Measurements from ENCODE around the gene OR8K5.

The OR8K5 gene

GRCh38 chr11:56160217-56160616 lies at the start of gene OR8K5:
OR8K5 (minus strand) TSS chr11:56160317; CDS start chr11:56160317, 0 bp downstream.
- H3K27ac ChIP-seq (ENCODE audit: low read depth in 2 of 2, low read length in 2 of 2) = no peak within 1 kb of the TSS
- H3K4me1 ChIP-seq (ENCODE audit: control insufficient read depth in 2 of 2, insufficient read depth in 2 of 2, low read length in 2 of 2) = no peaks in the 10 kb centered on the region
- no peak within 1 kb of the TSS for H3K4me3 ChIP-seq (ENCODE audit: low read length in 2 of 2)
- no peaks in the 10 kb centered on the region for H3K27me3 ChIP-seq (ENCODE audit: control insufficient read depth in 2 of 2, insufficient read depth in 2 of 2, low read length in 2 of 2)
- no peaks in the 10 kb centered on the region for H3K9me3 ChIP-seq (ENCODE audit: control insufficient read depth in 2 of 2, low read length in 2 of 2)
- H3K36me3 ChIP-seq (ENCODE audit: control insufficient read depth in 2 of 2, insufficient read depth in 2 of 2, low read length in 2 of 2) = no peaks in the 10 kb centered on the region
- H3K9ac ChIP-seq (ENCODE audit: low read depth in 1 of 2, low read length in 2 of 2) = no peak within 1 kb of the TSS

GRCh38 chr11:56207790-56208189 lies 47.7 kb upstream of the OR8K5 start:
- Histone ChIP-seq H3K9me3 (ENCODE audit: control insufficient read depth in 2 of 2, low read length in 2 of 2) (no peaks in the 10 kb centered on the region), H3K4me1 (ENCODE audit: control insufficient read depth in 2 of 2, insufficient read depth in 2 of 2, low read length in 2 of 2) (no peaks in the 10 kb centered on the region), H3K27ac (ENCODE audit: low read depth in 2 of 2, low read length in 2 of 2) (no peak overlapping the region), H3K36me3 (ENCODE audit: control insufficient read depth in 2 of 2, insufficient read depth in 2 of 2, low read length in 2 of 2) (no peaks in the 10 kb centered on the region), H3K27me3 (ENCODE audit: control insufficient read depth in 2 of 2, insufficient read depth in 2 of 2, low read length in 2 of 2) (no peaks in the 10 kb centered on the region), H3K9ac (ENCODE audit: low read depth in 1 of 2, low read length in 2 of 2) (no peak overlapping the region), H3K4me3 (ENCODE audit: low read length in 2 of 2) (no peak overlapping the region)

GRCh38 chr11:56197367-56197766 lies 37.2 kb upstream of the OR8K5 start:
- Histone ChIP-seq H3K4me1 (ENCODE audit: control insufficient read depth in 2 of 2, insufficient read depth in 2 of 2, low read length in 2 of 2) (no peaks in the 10 kb centered on the region), H3K9ac (ENCODE audit: low read depth in 1 of 2, low read length in 2 of 2) (no peak overlapping the region)

GRCh38 chr11:56196705-56197104 lies 36.6 kb upstream of the OR8K5 start:
- Histone ChIP-seq H3K27me3 (ENCODE audit: control insufficient read depth in 2 of 2, insufficient read depth in 2 of 2, low read length in 2 of 2) (no peaks in the 10 kb centered on the region), H3K27ac (ENCODE audit: low read depth in 2 of 2, low read length in 2 of 2) (no peak overlapping the region), H3K36me3 (ENCODE audit: control insufficient read depth in 2 of 2, insufficient read depth in 2 of 2, low read length in 2 of 2) (no peaks in the 10 kb centered on the region), H3K4me3 (ENCODE audit: low read length in 2 of 2) (no peak overlapping the region), H3K9ac (ENCODE audit: low read depth in 1 of 2, low read length in 2 of 2) (no peak overlapping the region), H3K9me3 (ENCODE audit: control insufficient read depth in 2 of 2, low read length in 2 of 2) (no peaks in the 10 kb centered on the region), H3K4me1 (ENCODE audit: control insufficient read depth in 2 of 2, insufficient read depth in 2 of 2, low read length in 2 of 2) (no peaks in the 10 kb centered on the region)

More at GRCh38 chr11:56197367-56197766, 37.2 kb upstream of the OR8K5 start:
- H3K27ac ChIP-seq (ENCODE audit: low read depth in 2 of 2, low read length in 2 of 2) = no peak overlapping the region
- no peaks in the 10 kb centered on the region for H3K36me3 ChIP-seq (ENCODE audit: control insufficient read depth in 2 of 2, insufficient read depth in 2 of 2, low read length in 2 of 2)
- no peaks in the 10 kb centered on the region for H3K27me3 ChIP-seq (ENCODE audit: control insufficient read depth in 2 of 2, insufficient read depth in 2 of 2, low read length in 2 of 2)
- no peaks in the 10 kb centered on the region for H3K9me3 ChIP-seq (ENCODE audit: control insufficient read depth in 2 of 2, low read length in 2 of 2)
- H3K4me3 ChIP-seq (ENCODE audit: low read length in 2 of 2) = no peak overlapping the region

GRCh38 chr11:56188602-56189001 lies 28.5 kb upstream of the OR8K5 start:
- H3K4me3 ChIP-seq (ENCODE audit: low read length in 2 of 2) = no peak overlapping the region
- H3K27me3 ChIP-seq (ENCODE audit: control insufficient read depth in 2 of 2, insufficient read depth in 2 of 2, low read length in 2 of 2) = no peaks in the 10 kb centered on the region
- H3K9me3 ChIP-seq (ENCODE audit: control insufficient read depth in 2 of 2, low read length in 2 of 2) = no peaks in the 10 kb centered on the region
- H3K36me3 ChIP-seq (ENCODE audit: control insufficient read depth in 2 of 2, insufficient read depth in 2 of 2, low read length in 2 of 2) = no peaks in the 10 kb centered on the region
- H3K4me1 ChIP-seq (ENCODE audit: control insufficient read depth in 2 of 2, insufficient read depth in 2 of 2, low read length in 2 of 2) = no peaks in the 10 kb centered on the region
- no peak overlapping the region for H3K27ac ChIP-seq (ENCODE audit: low read depth in 2 of 2, low read length in 2 of 2)
- H3K9ac ChIP-seq (ENCODE audit: low read depth in 1 of 2, low read length in 2 of 2) = no peak overlapping the region

GRCh38 chr11:56183459-56183858 lies 23.3 kb upstream of the OR8K5 start:
- no peaks in the 10 kb centered on the region for H3K4me1 ChIP-seq (ENCODE audit: control insufficient read depth in 2 of 2, insufficient read depth in 2 of 2, low read length in 2 of 2)
- H3K4me3 ChIP-seq (ENCODE audit: low read length in 2 of 2) = no peak overlapping the region
- no peak overlapping the region for H3K27ac ChIP-seq (ENCODE audit: low read depth in 2 of 2, low read length in 2 of 2)
- no peak overlapping the region for H3K9ac ChIP-seq (ENCODE audit: low read depth in 1 of 2, low read length in 2 of 2)
- H3K9me3 ChIP-seq (ENCODE audit: control insufficient read depth in 2 of 2, low read length in 2 of 2) = peaks cover 2 to 3% of the 10 kb centered on the region in 2 donors
- no peaks in the 10 kb centered on the region for H3K36me3 ChIP-seq (ENCODE audit: control insufficient read depth in 2 of 2, insufficient read depth in 2 of 2, low read length in 2 of 2)
- H3K27me3 ChIP-seq (ENCODE audit: control insufficient read depth in 2 of 2, insufficient read depth in 2 of 2, low read length in 2 of 2) = no peaks in the 10 kb centered on the region

GRCh38 chr11:56176318-56176717 lies 16.2 kb upstream of the OR8K5 start, which contains the start of gene OR5J2:
OR5J2 (plus strand) TSS chr11:56176618; CDS start chr11:56176618, 0 bp downstream.
- H3K9ac ChIP-seq (ENCODE audit: low read depth in 1 of 2, low read length in 2 of 2) = no peak within 1 kb of the TSS
- H3K27ac ChIP-seq (ENCODE audit: low read depth in 2 of 2, low read length in 2 of 2) = no peak within 1 kb of the TSS
- no peaks in the 10 kb centered on the region for H3K27me3 ChIP-seq (ENCODE audit: control insufficient read depth in 2 of 2, insufficient read depth in 2 of 2, low read length in 2 of 2)
- peaks cover 2 to 3% of the 10 kb centered on the region in 2 donors for H3K9me3 ChIP-seq (ENCODE audit: control insufficient read depth in 2 of 2, low read length in 2 of 2)
- peaks cover 0 to 3% of the 10 kb centered on the region in 2 donors for H3K4me1 ChIP-seq (ENCODE audit: control insufficient read depth in 2 of 2, insufficient read depth in 2 of 2, low read length in 2 of 2)
- H3K4me3 ChIP-seq (ENCODE audit: low read length in 2 of 2) = no peak within 1 kb of the TSS
- no peaks in the 10 kb centered on the region for H3K36me3 ChIP-seq (ENCODE audit: control insufficient read depth in 2 of 2, insufficient read depth in 2 of 2, low read length in 2 of 2)

- Histone ChIP-seq H3K4me3 (ENCODE audit: low read length in 2 of 2) (no peak overlapping the region), H3K4me1 (ENCODE audit: control insufficient read depth in 2 of 2, insufficient read depth in 2 of 2, low read length in 2 of 2) (peaks cover 0 to 3% of the 10 kb centered on the region in 2 donors), H3K9me3 (ENCODE audit: control insufficient read depth in 2 of 2, low read length in 2 of 2) (no peaks in the 10 kb centered on the region), H3K27me3 (ENCODE audit: control insufficient read depth in 2 of 2, insufficient read depth in 2 of 2, low read length in 2 of 2) (no peaks in the 10 kb centered on the region), H3K9ac (ENCODE audit: low read depth in 1 of 2, low read length in 2 of 2) (no peak overlapping the region), H3K36me3 (ENCODE audit: control insufficient read depth in 2 of 2, insufficient read depth in 2 of 2, low read length in 2 of 2) (no peaks in the 10 kb centered on the region), H3K27ac (ENCODE audit: low read depth in 2 of 2, low read length in 2 of 2) (no peak overlapping the region)
Observed at GRCh38 chr11:56172256-56172830, 12.2 kb upstream of the OR8K5 start.

GRCh38 chr11:56163804-56164203 lies 3.7 kb upstream of the OR8K5 start:
- no peaks in the 10 kb centered on the region for H3K36me3 ChIP-seq (ENCODE audit: control insufficient read depth in 2 of 2, insufficient read depth in 2 of 2, low read length in 2 of 2)
- no peaks in the 10 kb centered on the region for H3K4me1 ChIP-seq (ENCODE audit: control insufficient read depth in 2 of 2, insufficient read depth in 2 of 2, low read length in 2 of 2)
- no peak overlapping the region for H3K4me3 ChIP-seq (ENCODE audit: low read length in 2 of 2)

GRCh38 chr11:56152333-56152732 lies 7.8 kb downstream of the OR8K5 start:
- no peak overlapping the region for H3K9ac ChIP-seq (ENCODE audit: low read depth in 1 of 2, low read length in 2 of 2)
- no peaks in the 10 kb centered on the region for H3K4me1 ChIP-seq (ENCODE audit: control insufficient read depth in 2 of 2, insufficient read depth in 2 of 2, low read length in 2 of 2)
- H3K4me3 ChIP-seq (ENCODE audit: low read length in 2 of 2) = no peak overlapping the region
- no peak overlapping the region for H3K27ac ChIP-seq (ENCODE audit: low read depth in 2 of 2, low read length in 2 of 2)
- peaks cover 0 to 2% of the 10 kb centered on the region in 2 donors for H3K9me3 ChIP-seq (ENCODE audit: control insufficient read depth in 2 of 2, low read length in 2 of 2)
- no peaks in the 10 kb centered on the region for H3K36me3 ChIP-seq (ENCODE audit: control insufficient read depth in 2 of 2, insufficient read depth in 2 of 2, low read length in 2 of 2)
- no peaks in the 10 kb centered on the region for H3K27me3 ChIP-seq (ENCODE audit: control insufficient read depth in 2 of 2, insufficient read depth in 2 of 2, low read length in 2 of 2)

More at GRCh38 chr11:56163804-56164203, 3.7 kb upstream of the OR8K5 start:
- Histone ChIP-seq H3K27me3 (ENCODE audit: control insufficient read depth in 2 of 2, insufficient read depth in 2 of 2, low read length in 2 of 2) (no peaks in the 10 kb centered on the region), H3K9ac (ENCODE audit: low read depth in 1 of 2, low read length in 2 of 2) (no peak overlapping the region), H3K9me3 (ENCODE audit: control insufficient read depth in 2 of 2, low read length in 2 of 2) (no peaks in the 10 kb centered on the region), H3K27ac (ENCODE audit: low read depth in 2 of 2, low read length in 2 of 2) (no peak overlapping the region)
